ENCODE results near the gene CADPS2. TPM values are rescaled to one million over a fixed set of nuclear protein-coding genes. Genes with fewer than 3 reads are reported as not detected.

The CADPS2 gene
- total RNA-seq, 2 experiments from 2014 or later: not detected

- TF ChIP-seq CTCF (conservative IDR thresholded peaks at IDR 0.05; ENCODE audit: low read length): no peak
- TF ChIP-seq EZH2phosphoT487 (IDR thresholded peaks at IDR 0.05; ENCODE audit: borderline replicate concordance, low read depth, low read length): no peak
- H3K9me3 ChIP-seq (ENCODE audit: low read length): no peaks in the 10 kb centered on the region
- H3K79me2 ChIP-seq (ENCODE audit: insufficient read depth, low read depth, low read length): no peaks in the 10 kb centered on the region
- DNase-seq (ENCODE audit: low spot score): no peak
- no peak overlapping the region for H3K4me2 ChIP-seq (ENCODE audit: low read length)
- H3K36me3 ChIP-seq (ENCODE audit: insufficient read depth, low read length): no peaks in the 10 kb centered on the region
- no peaks in the 10 kb centered on the region for H3K4me1 ChIP-seq (ENCODE audit: insufficient read depth, low read length, poor library complexity, severe bottlenecking)
- H3K4me3 ChIP-seq (ENCODE audit: low read depth, low read length, poor library complexity, severe bottlenecking): no peak overlapping the region
- no peaks in the 10 kb centered on the region for H4K20me1 ChIP-seq (ENCODE audit: insufficient read depth, low read length)
- no peaks in the 10 kb centered on the region for H3K9me2 ChIP-seq (ENCODE audit: insufficient read depth, low read length)
- POLR2A ChIA-PET: no interaction called here
- no peak overlapping the region for H3K27ac ChIP-seq (ENCODE audit: low read depth, low read length, poor library complexity, severe bottlenecking)
- no TSS peak for BruUV-seq (replicated peaks)
- CTCF ChIA-PET (ENCODE audit: unreplicated experiment): no interaction called here
- H2AFZ ChIP-seq (ENCODE audit: low read length): no peak overlapping the region
- intact Hi-C loops (cut with micrococcal nuclease; ENCODE audit: unreplicated experiment): no loop called here
Observed at GRCh38 chr7:122676466-122676865, 209.8 kb downstream of the CADPS2 start.

GRCh38 chr7:122675621-122676020, 210.6 kb downstream of the CADPS2 start:
- TF ChIP-seq CTCF (conservative IDR thresholded peaks at IDR 0.05; ENCODE audit: low read length): no peak
- TF ChIP-seq EZH2phosphoT487 (IDR thresholded peaks at IDR 0.05; ENCODE audit: borderline replicate concordance, low read depth, low read length): no peak
- Histone ChIP-seq H4K20me1 (ENCODE audit: insufficient read depth, low read length) (no peaks in the 10 kb centered on the region), H3K4me2 (ENCODE audit: low read length) (no peak overlapping the region), H3K9me3 (ENCODE audit: low read length) (no peaks in the 10 kb centered on the region), H3K4me1 (ENCODE audit: insufficient read depth, low read length, poor library complexity, severe bottlenecking) (no peaks in the 10 kb centered on the region), H3K9me2 (ENCODE audit: insufficient read depth, low read length) (no peaks in the 10 kb centered on the region), H3K27ac (ENCODE audit: low read depth, low read length, poor library complexity, severe bottlenecking) (no peak overlapping the region), H3K36me3 (ENCODE audit: insufficient read depth, low read length) (no peaks in the 10 kb centered on the region), H2AFZ (ENCODE audit: low read length) (no peak overlapping the region), H3K79me2 (ENCODE audit: insufficient read depth, low read depth, low read length) (no peaks in the 10 kb centered on the region), H3K4me3 (ENCODE audit: low read depth, low read length, poor library complexity, severe bottlenecking) (no peak overlapping the region)
- BruUV-seq (replicated peaks): no TSS peak
- POLR2A ChIA-PET: no interaction called here
- CTCF ChIA-PET (ENCODE audit: unreplicated experiment): no interaction called here
- intact Hi-C loops (cut with micrococcal nuclease; ENCODE audit: unreplicated experiment): no loop called here
- no peak for DNase-seq (ENCODE audit: low spot score)

- no peaks in the 10 kb centered on the region for H3K79me2 ChIP-seq (ENCODE audit: insufficient read depth, low read depth, low read length)
- H3K4me2 ChIP-seq (ENCODE audit: low read length): no peak overlapping the region
- no peaks in the 10 kb centered on the region for H4K20me1 ChIP-seq (ENCODE audit: insufficient read depth, low read length)
- H3K27ac ChIP-seq (ENCODE audit: low read depth, low read length, poor library complexity, severe bottlenecking): no peak overlapping the region
- no peaks in the 10 kb centered on the region for H3K36me3 ChIP-seq (ENCODE audit: insufficient read depth, low read length)
- H3K4me1 ChIP-seq (ENCODE audit: insufficient read depth, low read length, poor library complexity, severe bottlenecking): no peaks in the 10 kb centered on the region
- DNase-seq (ENCODE audit: low spot score): no peak
- no peaks in the 10 kb centered on the region for H3K9me3 ChIP-seq (ENCODE audit: low read length)
- intact Hi-C loops (cut with micrococcal nuclease; ENCODE audit: unreplicated experiment): no loop called here
- H3K9me2 ChIP-seq (ENCODE audit: insufficient read depth, low read length): no peaks in the 10 kb centered on the region
- POLR2A ChIA-PET: no interaction called here
- no TSS peak for BruUV-seq (replicated peaks)
- H2AFZ ChIP-seq (ENCODE audit: low read length): no peak overlapping the region
- CTCF ChIA-PET (ENCODE audit: unreplicated experiment): no interaction called here
- no peak for TF ChIP-seq CTCF (conservative IDR thresholded peaks at IDR 0.05; ENCODE audit: low read length)
- TF ChIP-seq EZH2phosphoT487 (IDR thresholded peaks at IDR 0.05; ENCODE audit: borderline replicate concordance, low read depth, low read length): no peak
- H3K4me3 ChIP-seq (ENCODE audit: low read depth, low read length, poor library complexity, severe bottlenecking): no peak overlapping the region
Observed at GRCh38 chr7:122675011-122675410, 211.2 kb downstream of the CADPS2 start.
